ENCODE results near the gene FOXC1. TPM values are rescaled to one million over a fixed set of nuclear protein-coding genes. Genes with fewer than 3 reads are reported as not detected.
A peak's percentile ranks its signal among the peaks of the same experiment; 100 is the strongest.

The FOXC1 gene
- total RNA-seq: 4.8 TPM

DNA sequence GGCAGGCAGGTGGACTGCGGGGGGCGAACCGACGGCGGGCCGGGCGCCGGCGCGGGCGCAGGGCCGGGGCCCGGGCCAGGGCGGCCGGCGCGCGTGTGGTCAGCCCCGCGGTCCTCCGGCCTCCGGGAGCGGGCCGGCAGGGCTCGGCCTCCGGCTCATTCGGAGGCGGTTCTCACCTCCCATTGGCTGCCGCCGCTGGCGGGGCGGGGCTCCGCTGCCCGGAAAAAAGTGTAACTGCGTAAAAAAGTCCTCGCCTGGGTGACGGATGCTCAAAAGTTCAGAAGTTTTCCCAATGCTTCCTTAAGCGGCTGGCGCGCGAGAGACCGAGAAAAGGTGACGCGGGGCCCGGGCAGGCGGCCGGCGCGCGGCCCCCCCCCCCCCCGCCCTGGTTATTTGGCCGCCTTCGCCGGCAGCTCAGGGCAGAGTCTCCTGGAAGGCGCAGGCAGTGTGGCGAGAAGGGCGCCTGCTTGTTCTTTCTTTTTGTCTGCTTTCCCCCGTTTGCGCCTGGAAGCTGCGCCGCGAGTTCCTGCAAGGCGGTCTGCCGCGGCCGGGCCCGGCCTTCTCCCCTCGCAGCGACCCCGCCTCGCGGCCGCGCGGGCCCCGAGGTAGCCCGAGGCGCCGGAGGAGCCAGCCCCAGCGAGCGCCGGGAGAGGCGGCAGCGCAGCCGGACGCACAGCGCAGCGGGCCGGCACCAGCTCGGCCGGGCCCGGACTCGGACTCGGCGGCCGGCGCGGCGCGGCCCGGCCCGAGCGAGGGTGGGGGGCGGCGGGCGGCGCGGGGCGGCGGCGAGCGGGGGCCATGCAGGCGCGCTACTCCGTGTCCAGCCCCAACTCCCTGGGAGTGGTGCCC is at the start of gene FOXC1:
Gene FOXC1 (plus strand): TSS at position 268 of the 849 bp plus-strand sequence. CDS start 531 bp downstream, at position 799.
- DNase-seq: no peak

DNA sequence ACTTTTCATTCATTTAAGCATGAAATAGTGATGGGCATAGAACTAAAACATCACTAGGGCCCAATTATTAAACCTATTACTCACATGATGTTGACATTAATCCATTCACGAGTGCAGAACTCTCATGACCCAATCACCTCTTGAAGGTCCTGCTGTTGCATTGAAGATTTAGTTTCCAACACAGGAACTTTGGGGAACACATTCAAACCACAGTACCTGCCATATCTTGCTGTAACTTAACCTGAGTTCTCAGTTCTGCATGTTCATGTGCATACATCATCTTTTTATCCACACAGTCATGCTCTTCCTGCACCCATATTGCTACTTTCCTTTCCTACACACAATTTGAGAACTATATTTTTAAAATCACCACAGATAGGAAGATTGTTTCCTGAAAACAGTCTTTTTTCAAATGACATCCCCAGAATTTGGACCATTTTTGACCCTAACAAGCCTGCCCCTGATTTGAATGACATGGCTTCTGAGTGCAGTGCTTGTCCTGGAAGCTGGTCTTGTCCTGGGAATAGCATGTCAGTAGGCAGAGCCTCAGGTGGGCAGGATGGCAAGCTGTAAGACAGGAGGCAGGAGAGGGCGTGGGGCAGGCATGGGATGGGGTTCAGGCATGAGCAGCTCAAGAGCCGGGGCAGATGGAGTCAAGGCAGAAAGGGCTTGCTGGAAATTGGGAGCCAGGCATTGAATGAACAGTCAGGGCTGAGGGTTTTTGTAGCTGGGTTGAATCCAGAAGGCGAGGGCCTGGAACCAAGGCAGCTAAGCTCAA is 49.2 kb upstream of the FOXC1 start:
- DNase-seq: no peak

DNA sequence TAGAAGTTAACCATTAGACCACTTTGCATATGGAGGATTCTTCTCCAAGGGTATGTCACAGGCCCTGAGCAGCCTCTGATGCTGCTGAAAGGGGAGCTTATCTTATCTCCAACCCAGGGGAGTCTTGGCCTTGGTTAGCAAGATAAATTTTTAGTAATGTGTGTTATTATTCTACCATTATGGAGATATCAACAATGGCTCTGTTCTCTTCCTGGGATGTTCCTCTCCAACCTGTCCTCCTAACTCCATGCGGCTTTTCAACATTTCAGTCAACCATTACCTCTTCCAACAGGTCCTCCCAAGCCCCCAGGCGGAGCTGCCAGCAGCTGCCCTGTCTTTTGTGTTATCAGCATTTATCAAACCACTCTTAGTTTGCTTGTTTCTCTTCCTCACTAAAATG is 48.4 kb upstream of the FOXC1 start:
- DNase-seq: no peak

DNA sequence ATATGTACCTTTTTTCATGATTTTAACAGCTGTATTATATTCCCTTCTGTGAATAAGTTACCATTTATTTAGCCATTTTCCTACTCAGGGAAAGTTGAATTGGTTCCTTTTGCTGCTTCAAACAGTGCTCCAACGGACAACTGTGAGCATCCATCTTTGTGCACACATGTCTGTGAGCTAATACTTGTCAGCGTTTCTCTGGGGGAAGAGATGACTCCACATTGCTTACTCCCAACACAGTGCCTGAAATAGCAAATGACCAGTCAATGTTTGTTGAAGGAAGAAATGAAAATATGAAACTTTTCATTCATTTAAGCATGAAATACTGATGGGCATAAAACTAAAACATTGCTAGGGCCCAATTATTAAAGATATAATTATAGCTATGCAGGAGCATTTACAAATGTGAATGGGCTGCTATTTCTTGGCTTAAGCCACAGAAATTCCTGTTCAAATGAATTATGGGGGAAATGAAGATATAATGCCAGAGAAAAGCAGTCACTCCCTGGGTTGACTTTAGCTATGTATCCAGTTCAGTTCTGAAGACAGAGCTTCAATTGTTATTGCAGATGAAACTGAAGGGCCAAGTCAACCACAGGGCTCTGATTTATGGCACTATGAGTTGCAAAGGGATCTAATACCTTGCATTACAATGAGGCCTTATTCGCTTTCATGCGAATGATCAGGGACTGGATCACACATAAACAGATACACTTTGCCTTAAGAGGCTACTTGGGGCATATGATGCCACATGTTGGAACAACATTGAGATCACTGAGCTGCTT is 47.4 kb upstream of the FOXC1 start:
- DNase-seq: no peak

DNA sequence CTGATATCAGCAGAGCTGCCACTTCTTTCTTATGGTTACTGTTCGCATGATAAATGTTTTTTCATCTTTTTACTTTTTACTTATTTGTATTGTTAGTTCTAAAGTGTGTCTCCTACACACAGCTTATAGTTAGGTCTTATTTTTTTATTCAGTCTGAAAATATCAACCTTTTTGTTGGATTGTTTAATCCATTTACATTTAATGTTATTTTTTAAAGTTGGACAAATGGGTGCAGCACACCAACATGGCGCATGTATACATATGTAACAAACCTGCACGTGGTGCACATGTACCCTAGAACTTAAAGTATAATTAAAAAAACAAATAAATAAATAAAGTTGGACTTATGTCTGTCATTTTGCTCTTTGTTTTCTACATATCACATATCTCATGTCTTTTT is 40.3 kb upstream of the FOXC1 start:
- no peak for DNase-seq

DNA sequence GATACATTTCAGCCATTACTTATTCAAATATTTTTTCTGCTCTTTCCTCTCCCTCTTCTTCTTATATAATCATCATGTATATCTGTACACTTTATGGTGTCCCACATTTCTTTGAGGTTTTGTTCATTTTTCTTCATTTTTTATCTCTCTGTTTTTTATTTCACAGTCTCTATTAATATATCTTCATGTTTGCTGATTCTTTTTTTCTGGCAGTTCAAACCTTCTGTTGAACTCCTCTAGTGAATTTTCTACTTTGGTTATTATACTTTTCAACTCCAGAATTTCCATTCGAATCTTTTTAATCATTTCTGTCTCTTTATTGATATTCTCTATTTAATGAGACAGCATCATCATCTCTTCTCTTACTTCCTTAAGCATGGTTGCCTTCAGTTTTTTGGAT is 38.9 kb upstream of the FOXC1 start:
- DNase-seq: no peak

DNA sequence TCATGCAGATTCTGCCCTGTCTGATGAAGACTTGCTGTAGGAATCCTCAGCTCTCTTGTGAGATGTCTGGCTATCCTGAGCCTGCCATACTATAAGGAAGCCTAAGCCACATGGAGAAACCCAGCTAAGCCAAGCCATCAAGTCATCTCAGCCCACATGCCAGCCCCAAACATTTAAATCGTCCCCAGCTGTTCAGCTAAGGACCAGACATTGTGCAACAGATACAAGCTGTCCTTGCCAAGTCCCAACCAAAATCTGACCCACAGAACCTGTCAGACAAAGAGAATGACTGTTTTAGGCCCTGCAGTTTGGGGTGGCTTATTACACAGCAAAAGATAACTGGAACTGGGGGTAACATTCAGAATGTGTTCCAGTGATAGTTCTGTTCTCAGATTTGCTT is 36.8 kb upstream of the FOXC1 start:
- DNase-seq: no peak

DNA sequence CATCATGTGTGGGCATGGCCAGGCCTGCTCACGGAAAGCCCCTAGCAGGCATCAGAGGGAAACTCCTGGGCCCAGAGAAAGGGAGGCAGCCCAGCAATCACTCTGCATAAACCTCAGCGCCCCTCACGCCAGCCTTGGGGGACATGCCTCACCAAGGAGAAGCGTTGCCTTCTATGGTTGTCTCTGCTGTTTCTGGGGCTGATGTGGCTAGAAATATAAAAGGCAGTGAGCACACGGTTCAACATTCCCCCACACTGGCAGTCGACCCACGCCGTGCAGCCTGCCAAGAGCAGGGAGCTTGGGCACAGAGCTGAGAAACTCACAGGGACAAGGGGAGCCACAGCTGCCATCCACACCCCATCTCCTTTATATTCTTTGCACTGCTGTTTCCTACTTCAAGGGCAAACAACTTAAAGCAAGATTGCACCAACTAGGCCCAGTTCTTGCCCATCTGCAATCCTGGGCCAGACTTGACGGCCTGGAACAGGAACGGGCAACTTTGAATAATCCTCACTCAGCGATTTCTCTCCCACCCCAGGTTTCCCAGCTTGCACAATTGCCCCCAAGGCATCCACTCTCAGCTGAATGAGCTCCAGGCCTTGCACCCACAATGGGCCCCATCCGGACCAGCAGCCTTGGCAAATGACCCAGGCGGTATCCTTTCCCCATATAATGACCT is 35.5 kb upstream of the FOXC1 start:
- no peak for DNase-seq

DNA sequence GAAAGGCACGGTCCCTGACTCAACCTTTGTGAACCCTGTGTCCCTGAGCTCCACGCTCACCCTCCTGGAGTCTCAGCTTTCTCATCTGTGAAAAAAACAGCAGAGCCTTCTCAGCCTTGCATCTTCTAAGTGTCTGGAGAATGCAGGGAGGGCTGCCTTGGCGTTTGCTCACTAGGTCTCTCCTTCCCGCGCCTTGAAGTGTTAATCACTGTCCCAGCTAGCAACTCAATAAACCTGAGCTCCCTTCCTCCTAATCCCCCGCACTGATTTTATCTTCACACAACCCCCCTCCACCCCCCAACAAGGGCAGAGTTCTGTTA is 34.9 kb upstream of the FOXC1 start:
- no peak for DNase-seq

DNA sequence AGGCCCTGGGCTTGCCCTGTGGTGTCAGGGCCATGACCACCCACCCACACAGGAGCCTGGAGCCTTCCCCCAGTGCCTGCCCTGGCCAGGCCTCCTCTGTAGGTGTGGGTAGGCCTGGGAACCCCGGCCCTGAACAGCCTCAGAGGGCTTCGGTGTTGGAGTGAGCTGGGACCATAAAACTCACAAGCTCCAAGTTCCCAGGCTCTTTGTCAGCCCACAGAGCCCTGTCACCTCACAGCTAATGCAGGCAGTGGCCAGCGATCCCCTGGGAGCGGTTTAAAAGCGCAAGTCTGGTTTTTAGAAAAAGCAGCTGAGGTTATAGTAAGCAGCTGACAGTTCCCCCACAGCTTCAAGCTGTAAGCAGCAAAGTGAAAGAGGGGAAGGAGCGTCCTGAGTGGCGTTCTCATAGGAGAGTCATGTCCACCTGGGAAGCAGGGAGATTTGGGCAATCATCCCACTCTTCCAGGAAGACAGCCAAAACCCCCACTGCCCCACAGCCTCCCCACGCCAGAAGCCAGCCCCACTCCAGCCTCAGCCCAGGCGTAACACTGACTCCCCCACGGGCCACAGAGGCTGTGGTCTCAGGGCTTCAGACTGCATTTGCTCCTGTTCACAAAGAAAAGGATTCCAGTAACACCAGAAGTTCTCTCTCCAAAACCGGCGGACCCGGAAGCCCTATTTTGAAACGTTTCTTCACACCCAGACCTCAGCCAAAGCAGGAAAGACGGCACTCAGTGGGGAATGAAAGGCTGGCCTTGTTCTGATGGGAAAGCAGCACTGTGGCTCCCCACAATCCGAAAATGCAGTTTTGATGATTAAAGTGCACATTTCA is 34.3 kb upstream of the FOXC1 start:
- peak; percentile 9 for DNase-seq

DNA sequence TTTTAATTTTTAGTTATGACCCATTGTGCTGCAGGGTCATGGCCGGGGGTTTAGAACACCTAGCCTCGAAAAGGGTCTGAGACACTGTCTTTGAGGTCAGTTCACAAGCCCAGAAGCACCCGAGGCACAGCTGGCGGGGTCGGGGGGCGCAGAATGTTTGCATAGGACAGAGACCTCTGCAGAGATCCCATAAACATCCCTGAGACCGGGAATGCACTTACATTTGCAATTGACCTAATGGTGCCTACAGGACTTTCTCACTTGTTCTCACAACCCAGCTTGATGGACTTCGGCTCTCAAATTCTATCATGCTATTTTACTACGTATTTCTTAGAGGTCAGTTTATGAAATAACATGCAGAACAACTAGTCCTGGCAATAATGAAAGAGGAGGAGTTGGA is 33.5 kb upstream of the FOXC1 start:
- no peak for DNase-seq

DNA sequence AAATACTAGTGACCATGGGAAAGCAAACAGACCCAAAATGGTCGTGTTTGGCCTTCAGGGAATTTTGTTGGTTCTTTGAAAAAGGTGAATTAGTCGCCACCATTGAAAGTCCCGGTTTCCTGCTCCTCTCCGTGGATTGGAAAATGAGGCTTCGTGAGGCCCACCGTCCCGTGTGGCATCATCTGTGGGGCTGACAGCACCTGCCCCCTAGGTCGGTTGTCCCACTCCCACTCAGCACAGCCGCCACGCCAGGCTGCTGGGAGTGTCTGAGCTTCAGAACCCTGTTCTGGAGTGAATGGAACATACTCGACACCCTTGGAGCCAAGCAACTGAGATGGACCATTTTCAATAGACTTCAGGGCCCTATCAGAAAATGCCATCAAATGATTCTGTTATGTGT is 33.0 kb upstream of the FOXC1 start:
- DNase-seq: no peak

DNA sequence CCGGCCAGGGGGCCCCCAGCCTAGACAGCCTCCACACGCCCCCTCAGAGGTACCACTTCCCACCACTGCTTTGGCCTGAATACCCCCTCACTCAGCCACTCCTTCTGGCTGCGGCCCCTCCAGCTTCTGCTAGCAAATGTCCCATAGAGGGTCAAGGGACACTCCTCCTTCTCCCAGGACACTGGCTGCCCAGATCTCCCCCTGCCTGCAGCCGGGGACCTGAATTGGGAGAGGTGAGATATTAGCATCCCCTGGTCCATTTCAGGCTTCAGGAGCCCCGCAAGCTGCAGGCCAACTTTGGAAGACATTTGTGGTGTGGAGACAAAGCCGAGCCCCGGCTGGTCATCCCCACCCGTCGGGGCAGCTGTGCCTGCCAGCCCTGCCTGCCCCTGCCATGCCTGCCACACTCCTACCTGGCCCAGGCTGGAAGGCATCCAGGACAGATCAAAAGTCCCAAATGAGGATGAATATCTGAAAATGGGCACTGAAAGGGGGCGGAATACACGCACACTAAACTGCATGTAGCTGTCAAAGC is 32.5 kb upstream of the FOXC1 start:
- no peak for DNase-seq

DNA sequence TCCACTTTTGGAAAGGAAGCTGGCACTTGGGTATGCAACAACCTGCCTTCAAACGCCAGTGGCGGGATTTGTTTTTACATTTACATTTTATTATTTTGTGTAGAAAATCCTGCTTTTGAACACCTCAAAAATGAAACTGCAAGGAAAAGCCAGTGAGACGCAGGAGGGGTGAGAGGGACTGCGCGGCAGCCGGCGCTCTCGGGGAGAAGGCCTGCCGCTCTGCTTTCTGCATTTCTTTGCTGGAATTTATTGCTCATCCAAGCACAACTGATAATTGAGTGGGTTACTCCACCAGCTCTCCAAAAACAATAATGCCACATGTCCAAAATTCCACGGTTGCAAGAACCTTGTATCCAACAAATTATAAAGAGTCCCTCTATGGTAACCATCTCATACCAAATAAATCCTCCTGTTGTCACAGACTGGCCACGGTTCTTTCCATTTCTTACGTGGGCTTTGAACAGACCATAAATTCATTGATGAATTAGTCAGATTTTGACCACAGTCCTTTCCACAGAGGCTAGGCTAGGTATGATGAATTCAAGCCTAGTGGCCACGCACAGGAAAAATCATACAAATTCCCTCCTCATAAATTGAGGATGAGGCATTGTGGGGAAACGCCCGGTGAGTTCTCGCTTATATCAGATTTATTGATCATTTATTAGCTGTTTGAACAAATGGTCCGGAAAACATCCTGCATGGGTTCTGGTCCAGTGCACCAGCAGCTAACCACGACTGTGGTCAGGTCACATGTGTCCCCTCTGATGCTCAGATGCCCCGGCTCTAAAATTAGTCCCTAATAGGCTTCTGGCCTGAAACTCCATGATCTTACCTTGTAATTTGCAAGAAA is 31.6 kb upstream of the FOXC1 start:
- no peak for DNase-seq

DNA sequence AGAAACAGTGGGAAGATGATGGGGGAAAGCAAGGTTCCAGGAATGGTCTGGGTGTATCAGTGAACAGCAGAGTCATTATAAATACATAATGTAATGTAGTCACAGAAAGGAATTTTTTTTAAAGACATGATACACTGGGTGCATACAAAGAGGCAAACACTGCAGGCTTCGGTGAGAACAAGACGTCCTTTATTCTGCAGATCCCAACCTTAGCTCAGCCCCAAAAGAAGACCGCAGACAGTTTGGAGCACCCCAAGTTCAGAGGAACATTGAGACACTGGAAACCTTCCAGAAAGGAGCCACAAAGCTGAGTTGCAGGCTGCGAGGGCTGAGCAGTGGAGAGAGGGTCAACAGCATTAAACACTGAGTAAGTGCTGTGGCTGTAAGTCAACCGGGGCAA is 30.6 kb upstream of the FOXC1 start:
- DNase-seq: no peak

DNA sequence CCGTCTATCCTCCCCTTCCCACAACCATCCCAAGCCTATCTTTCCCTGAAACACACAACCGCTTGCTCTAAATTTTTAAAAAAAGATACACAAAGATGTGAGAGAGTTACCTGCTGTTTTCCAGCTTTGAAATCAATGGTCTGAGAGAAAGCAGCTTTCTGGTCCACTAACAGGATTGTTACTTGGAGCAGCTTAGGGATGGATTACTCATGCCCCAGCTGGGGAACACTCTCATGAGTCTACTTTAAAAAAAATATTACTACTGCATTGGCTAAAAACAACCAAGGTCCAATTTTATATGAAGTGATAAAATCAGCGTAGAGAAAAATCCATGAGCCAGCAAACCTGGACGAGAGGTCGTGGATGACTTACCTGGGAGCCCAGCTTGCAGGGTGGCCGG is 29.6 kb upstream of the FOXC1 start:
- DNase-seq: no peak

DNA sequence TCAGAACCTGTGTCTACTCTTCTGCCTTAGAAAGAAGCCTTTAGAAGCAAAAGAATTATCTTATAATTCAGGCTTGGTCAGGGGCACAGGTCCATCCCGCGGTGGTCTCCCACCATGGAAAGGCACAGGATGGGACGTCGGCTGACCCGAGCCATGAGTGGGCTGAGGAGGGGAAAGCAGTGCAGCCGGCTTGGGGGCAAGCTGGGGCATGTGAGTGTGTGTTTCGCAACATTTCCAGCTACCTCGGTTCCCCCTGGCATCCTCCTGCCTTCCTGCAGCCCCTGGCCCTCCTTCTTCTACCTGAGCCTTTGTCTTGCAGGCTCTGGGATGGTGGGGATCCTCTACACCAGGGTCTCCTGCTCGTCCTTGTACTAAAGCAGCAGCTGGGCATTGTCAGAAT is 29.1 kb upstream of the FOXC1 start:
- DNase-seq: no peak

DNA sequence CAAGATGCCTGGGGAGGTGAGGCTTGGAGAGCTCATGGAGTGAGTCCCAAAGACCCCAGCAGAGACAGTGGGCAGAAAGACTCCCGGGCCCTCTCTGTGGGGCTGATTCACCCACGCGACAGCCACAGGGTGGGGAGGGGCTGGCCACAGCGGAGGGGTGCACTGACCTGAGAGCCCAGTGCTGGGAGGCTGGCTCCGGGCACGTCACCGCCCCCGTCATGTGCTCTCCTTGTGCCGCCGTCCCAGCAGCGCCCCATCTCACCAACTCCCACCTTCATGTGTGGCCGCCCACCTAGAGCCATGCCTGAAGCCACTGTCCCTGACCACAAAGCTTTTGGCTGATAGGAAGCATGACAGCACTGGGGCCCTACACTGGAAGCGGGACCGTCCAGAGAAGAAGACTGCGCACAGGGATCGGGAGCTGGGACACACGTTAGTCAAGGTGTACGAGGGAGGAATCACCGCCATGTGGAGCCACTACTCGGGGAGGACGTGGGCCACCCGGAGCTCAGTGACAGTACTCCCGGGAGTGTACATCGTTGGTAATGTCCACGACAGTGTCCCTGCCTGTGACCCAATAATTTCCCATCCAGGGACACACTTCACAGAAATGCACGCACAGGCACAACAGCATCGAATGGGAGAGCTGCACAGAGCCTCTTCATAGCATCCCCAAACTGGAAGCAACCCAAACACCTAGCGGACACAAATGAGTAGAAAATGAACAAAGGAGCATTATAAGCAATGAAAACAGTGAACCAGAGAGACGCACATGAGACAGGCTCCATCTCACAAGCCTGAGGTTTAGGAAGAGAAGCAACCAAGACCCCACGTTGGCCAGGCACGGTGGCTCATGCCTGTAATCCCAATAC is 28.4 kb upstream of the FOXC1 start:
- DNase-seq: no peak

DNA sequence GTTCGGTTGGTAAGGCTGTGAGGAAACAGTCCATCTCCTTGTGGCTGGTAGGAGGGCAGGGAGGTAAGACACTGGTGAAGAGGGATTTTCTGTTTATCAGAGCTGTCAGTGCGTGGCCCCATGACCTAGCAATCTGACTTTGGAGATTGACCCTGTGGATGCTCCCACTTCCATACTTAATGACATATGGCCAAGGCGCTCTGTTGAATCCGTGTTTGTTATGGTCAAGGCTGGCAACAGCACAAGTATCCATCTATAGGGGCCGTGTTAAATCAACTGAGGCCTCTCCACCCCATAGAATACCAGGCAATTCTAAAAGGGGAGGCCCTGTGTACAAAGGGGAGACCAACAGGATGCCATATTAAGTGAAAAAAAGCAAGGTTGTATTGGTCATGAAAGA is 25.6 kb upstream of the FOXC1 start:
- no peak for DNase-seq

All from occipital lobe (tissue), 2 donors.